ENCODE data around the gene NKIRAS2. TPM values are rescaled to one million over a fixed set of nuclear protein-coding genes. Genes with fewer than 3 reads are reported as not detected.
A peak's percentile ranks its signal among the peaks of the same experiment; 100 is the strongest.

NKIRAS2 gene
- total and polyA plus RNA-seq, 8 donors: 6.5 to 14.7 (median 11.6) TPM

DNA sequence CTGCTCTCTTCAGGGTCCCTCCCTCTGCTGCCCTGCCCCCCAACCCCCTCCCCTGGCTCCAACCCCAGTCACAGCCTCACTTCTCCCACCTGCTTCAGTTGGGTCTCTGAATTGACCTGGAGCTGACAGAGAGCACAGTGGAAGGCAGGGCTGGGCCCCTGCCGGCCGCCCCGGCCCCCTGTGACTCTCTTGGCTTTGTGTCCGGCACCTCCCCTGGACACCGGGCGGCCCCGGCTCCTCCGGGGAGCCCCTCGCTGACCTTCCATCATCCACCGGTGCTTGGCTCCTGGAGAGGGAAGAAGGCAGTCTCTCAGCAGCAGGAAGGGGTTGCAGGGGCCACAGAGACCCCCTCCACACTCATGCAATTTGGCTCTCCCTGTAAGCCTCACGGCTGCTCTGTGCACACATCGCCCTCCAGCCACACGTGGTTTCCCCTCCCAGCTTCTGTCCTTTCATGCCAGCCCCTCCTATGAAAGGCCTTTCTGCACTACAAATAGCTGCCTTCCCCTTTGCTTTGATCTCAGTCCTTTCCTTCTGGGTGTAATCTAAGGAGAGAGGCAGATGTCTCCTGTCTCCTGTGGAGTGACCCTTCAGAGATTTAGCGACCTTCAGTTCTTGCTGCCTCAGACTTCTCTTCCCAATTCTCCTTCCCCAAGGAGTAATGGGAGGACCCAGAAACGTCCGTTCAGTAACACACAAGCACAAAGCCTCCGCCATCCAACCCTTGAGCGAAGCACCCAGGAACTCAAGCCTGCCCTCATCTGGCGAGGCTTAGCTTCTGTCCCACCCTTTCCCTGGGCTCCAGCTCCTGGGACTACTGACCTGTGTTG is 8.3 kb downstream of the NKIRAS2 start:
- TF ChIP-seq, protein P1, sequence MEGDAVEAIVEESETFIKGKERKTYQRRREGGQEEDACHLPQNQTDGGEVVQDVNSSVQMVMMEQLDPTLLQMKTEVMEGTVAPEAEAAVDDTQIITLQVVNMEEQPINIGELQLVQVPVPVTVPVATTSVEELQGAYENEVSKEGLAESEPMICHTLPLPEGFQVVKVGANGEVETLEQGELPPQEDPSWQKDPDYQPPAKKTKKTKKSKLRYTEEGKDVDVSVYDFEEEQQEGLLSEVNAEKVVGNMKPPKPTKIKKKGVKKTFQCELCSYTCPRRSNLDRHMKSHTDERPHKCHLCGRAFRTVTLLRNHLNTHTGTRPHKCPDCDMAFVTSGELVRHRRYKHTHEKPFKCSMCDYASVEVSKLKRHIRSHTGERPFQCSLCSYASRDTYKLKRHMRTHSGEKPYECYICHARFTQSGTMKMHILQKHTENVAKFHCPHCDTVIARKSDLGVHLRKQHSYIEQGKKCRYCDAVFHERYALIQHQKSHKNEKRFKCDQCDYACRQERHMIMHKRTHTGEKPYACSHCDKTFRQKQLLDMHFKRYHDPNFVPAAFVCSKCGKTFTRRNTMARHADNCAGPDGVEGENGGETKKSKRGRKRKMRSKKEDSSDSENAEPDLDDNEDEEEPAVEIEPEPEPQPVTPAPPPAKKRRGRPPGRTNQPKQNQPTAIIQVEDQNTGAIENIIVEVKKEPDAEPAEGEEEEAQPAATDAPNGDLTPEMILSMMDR (IDR thresholded peaks at IDR 0.05): no peak
- no peaks in the 10 kb centered on the region for H3K9me3 ChIP-seq
- WGBS, 2 donors: 62 to 69% methylated on average over 16 to 19 of the region's 19 CpGs
- H3K27me3 ChIP-seq: no peaks in the 10 kb centered on the region
- H3K4me1 ChIP-seq: peaks cover 0 to 12% (median 0%) of the 10 kb centered on the region in 3 donors
- no peak overlapping the region for H3K27ac ChIP-seq
- FAIRE-seq: no peak
- H3K36me3 ChIP-seq: peaks cover 0 to 7% (median 3%) of the 10 kb centered on the region in 3 donors
- peak in 2 of 4 donors; percentile 11 to 14 for ATAC-seq
- DNase-seq: no peak
- H3K4me3 ChIP-seq: no peak overlapping the region
- intact Hi-C loops (cut with DNase I): loop anchor here in 2 of 3 donors (10.0 kb wide), 2 partner anchors 77 to 87 kb away; partner anchors contain the start of gene DHX58 (in 1 of the 2)

DNA sequence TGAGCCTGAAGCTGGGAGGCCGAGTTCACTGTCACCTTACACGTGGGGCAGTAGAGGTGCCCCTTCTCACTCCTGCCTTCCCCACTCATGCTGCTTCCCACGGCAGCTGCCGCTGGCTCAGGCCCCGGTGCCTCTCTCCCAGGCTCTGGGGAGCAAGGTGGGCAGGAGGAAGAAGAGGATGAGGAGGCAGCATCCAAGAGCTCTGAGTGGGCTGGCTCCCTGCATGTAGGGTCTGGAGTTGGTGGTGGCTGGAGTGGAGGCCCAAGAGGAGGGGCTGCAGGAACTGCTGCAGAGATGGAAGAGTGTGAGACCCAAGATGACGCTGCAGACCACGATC is 8.9 kb downstream of the NKIRAS2 start:
- intact Hi-C loops (cut with DNase I): loop anchor here in 2 of 3 donors (10.0 kb wide), 2 partner anchors 76 to 86 kb away; partner anchors contain the start of gene DHX58 (in 1 of the 2)
- no peak for DNase-seq
- ATAC-seq: no peak
- TF ChIP-seq, protein P1 (IDR thresholded peaks at IDR 0.05): no peak
- peaks cover 0 to under 1% (median 0%) of the 10 kb centered on the region in 3 donors for H3K36me3 ChIP-seq
- H3K4me1 ChIP-seq: peaks cover 0 to 12% (median 0%) of the 10 kb centered on the region in 3 donors
- H3K4me3 ChIP-seq: no peak overlapping the region
- no peak for FAIRE-seq
- 74 to 77% methylated on average over 7 of the region's 7 CpGs for WGBS, 2 donors
- no peaks in the 10 kb centered on the region for H3K9me3 ChIP-seq
- no peak overlapping the region for H3K27ac ChIP-seq
- H3K27me3 ChIP-seq: no peaks in the 10 kb centered on the region

DNA sequence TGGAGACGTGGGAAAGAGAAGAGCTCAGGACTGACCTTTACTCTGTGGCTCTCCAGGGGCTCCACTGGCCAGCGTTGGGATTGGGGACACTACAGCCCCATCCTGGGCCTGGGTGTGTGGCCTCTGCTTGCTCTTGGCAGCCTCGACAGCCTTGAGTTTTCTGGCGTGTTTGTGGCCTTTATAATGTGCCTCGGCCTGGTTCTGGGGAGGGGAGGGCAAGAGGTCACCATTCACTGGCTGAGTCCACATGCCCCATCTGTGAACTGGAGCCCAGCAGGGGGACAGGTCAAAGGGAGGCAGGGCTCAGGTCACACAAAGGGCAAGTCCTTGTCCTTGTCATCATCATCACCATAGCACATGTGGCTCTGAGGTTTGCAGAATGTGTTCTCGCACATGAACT is 11.7 kb downstream of the NKIRAS2 start:
- Histone ChIP-seq H3K27me3 (no peaks in the 10 kb centered on the region), H3K36me3 (no peaks in the 10 kb centered on the region), H3K9me3 (no peaks in the 10 kb centered on the region), H3K27ac (no peak overlapping the region), H3K4me3 (no peak overlapping the region), H3K4me1 (no peaks in the 10 kb centered on the region)
- WGBS, 2 donors: 66 to 67% methylated on average over 6 of the region's 6 CpGs
- intact Hi-C loops (cut with DNase I): no loop called here
- no peak for ATAC-seq
- no peak for FAIRE-seq
- TF ChIP-seq, protein P1 (IDR thresholded peaks at IDR 0.05): no peak
- no peak for DNase-seq

DNA sequence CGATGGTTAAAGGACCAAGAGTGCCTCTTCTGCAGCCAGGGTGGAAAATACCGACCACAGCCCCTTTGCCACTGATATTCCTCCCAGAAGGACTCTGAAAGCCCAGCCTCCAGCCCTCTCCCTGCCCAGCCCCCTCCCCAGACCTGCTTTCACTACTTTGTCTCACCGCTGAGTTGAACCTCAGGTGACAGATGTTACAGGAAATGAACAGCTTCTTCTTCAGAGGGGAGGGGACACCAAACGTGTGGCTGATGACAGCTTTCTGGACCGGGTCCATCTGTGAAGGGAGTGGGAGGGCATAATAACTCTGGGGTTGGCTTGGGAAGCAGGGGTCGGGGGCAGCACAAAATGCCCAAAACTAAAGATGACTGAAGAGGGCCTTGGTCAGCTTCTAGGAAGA is 14.2 kb downstream of the NKIRAS2 start:
- FAIRE-seq (no peak), DNase-seq (no peak), ATAC-seq (no peak)
- H3K27ac ChIP-seq: no peak overlapping the region
- TF ChIP-seq, protein P1 (IDR thresholded peaks at IDR 0.05): no peak
- H3K4me1 ChIP-seq: no peaks in the 10 kb centered on the region
- no peaks in the 10 kb centered on the region for H3K27me3 ChIP-seq
- no peak overlapping the region for H3K4me3 ChIP-seq
- no peaks in the 10 kb centered on the region for H3K36me3 ChIP-seq
- no peaks in the 10 kb centered on the region for H3K9me3 ChIP-seq
- WGBS, 2 donors: 48 to 57% methylated on average over 6 of the region's 6 CpGs
- intact Hi-C loops (cut with DNase I): no loop called here
